K562 (cell line): ENCODE results near the gene AGBL1. TPM values are rescaled to one million over a fixed set of nuclear protein-coding genes. Genes with fewer than 3 reads are reported as not detected.

Experiments
- ATAC-seq: fragments of 200-7000 bp; cut with Tn5 transposase; 3 replicates; pipeline ENCODE4 v1.9.1; 2020; ENCODE audit warnings: moderate library complexity
- BruUV-seq: library from RNA; stranded (reverse); fragments of 400-500 nt; replicated peaks from 2 replicates; lab custom pipeline; 2021; lab: Mats Ljungman, UMichigan
- CTCF ChIA-PET: fragments of 300-600 bp; formaldehyde crosslinking; extraction: SDS; loops from one replicate; lab custom pipeline; 2021; ENCODE audit warnings: low intra/inter-chr PET ratio; lab: Yijun Ruan, JAX
- POLR2A ChIA-PET: fragments of 300-600, 350-650 bp; sonication (Branson Sonifier 250); formaldehyde crosslinking; extraction: SDS; loops from one replicate; lab custom pipeline; 2021; ENCODE audit warnings: antibody characterized with exemption, inconsistent platforms; lab: Yijun Ruan, JAX
- DNase-seq, 4 experiments: peaks; one replicate each; pipeline versions ENCODE4 v3.0.0 to v3.0.0-alpha.2; 2011 to 2018; ENCODE audit warnings: low spot score in 3 of 4, mixed read lengths in 3 of 4; ENCODE audit errors: extremely low read depth in 1 of 4
- FAIRE-seq: peaks from 2 replicates; lab custom pipeline; 2011; peaks lifted over from hg19 to GRCh38; lab: Jason Lieb, UNC
- H2AFZ ChIP-seq: 2 replicates; pipeline ENCODE4 v1.6.0; 2011; ENCODE audit warnings: low read depth, low read length, control low read depth, inconsistent platforms
- H3K27ac ChIP-seq: fragments of 200-600 bp; 3 replicates; pipeline ENCODE4 v1.8.0; 2011; ENCODE audit warnings: low read depth, mild to moderate bottlenecking, control low read depth, inconsistent platforms, low read length, moderate library complexity, mixed read lengths; ENCODE audit errors: extremely low read depth
- H3K27me3 ChIP-seq, 2 experiments: fragments of 300-600 bp in 1 of 2; 2 replicates in 1 of 2; 3 replicates in 1 of 2; pipeline versions ENCODE4 v1.6.0 to v1.8.0; 2011; ENCODE audit warnings: inconsistent platforms in 2 of 2, low read length in 2 of 2, mild to moderate bottlenecking in 1 of 2, mixed read lengths in 1 of 2, moderate library complexity in 1 of 2; ENCODE audit not compliant: control insufficient read depth in 2 of 2, insufficient read depth in 2 of 2
- H3K36me3 ChIP-seq: fragments of 300-600 bp; 3 replicates; pipeline ENCODE4 v1.8.0; 2011; ENCODE audit warnings: mild to moderate bottlenecking, low read length, inconsistent platforms; ENCODE audit not compliant: control insufficient read depth, insufficient read depth
- H3K4me1 ChIP-seq, 2 experiments: fragments of 200-600 bp in 1 of 2; replicated peaks in 1 of 2; 2 replicates in 1 of 2; 3 replicates in 1 of 2; pipeline versions ENCODE4 v1.5.1 to v1.8.0; 2011; ENCODE audit warnings: inconsistent platforms in 2 of 2, low read length in 2 of 2, mild to moderate bottlenecking in 1 of 2, mixed read lengths in 1 of 2, moderate library complexity in 1 of 2; ENCODE audit not compliant: control insufficient read depth in 2 of 2, insufficient read depth in 2 of 2
- H3K4me2 ChIP-seq: 2 replicates; pipeline ENCODE4 v1.6.1; 2011; ENCODE audit warnings: low read length, control low read depth, inconsistent platforms, mixed read lengths; ENCODE audit not compliant: insufficient read depth
- H3K4me3 ChIP-seq: fragments of 200-600 bp; sonication (generic), shearing (Covaris generic); 2 replicates; pipeline ENCODE4 v1.5.1; 2016; ENCODE audit warnings: control low read depth, inconsistent platforms
- H3K79me2 ChIP-seq: fragments of 200-600 bp; 3 replicates; pipeline ENCODE4 v1.8.0; 2011; ENCODE audit warnings: low read length, inconsistent platforms; ENCODE audit not compliant: control insufficient read depth, insufficient read depth
- H3K9ac ChIP-seq, 2 experiments: 2 replicates each; pipeline versions ENCODE4 v1.6.0 to v1.6.1; 2011; ENCODE audit warnings: low read depth in 2 of 2, low read length in 2 of 2, control low read depth in 1 of 2, inconsistent platforms in 1 of 2, mild to moderate bottlenecking in 1 of 2, mixed read lengths in 1 of 2; ENCODE audit not compliant: insufficient read depth in 1 of 2
- H3K9me1 ChIP-seq: one replicate; pipeline ENCODE4 v1.6.0; 2011; ENCODE audit warnings: inconsistent platforms, mild to moderate bottlenecking, low read length, moderate library complexity; ENCODE audit not compliant: control insufficient read depth, insufficient read depth
- H3K9me3 ChIP-seq: replicated peaks from 2 replicates; pipeline ENCODE4 v1.5.1; 2011; ENCODE audit warnings: low read depth, low read length, inconsistent platforms; ENCODE audit not compliant: control insufficient read depth, insufficient read depth
- H4K20me1 ChIP-seq: replicated peaks from 2 replicates; pipeline ENCODE4 v1.6.1; 2011; ENCODE audit warnings: low read length, inconsistent platforms, mixed read lengths; ENCODE audit not compliant: control insufficient read depth, insufficient read depth
- CXXC5 ChIP-seq: fragments of 250-450 bp; sonication (Bioruptor Pico); IDR thresholded peaks from 2 replicates; pipeline ENCODE4 v1.8.0; 2022; ENCODE audit warnings: inconsistent platforms, mild to moderate bottlenecking, moderate library complexity
- FOSL1 ChIP-seq: fragments of 200-800 bp; sonication (Bioruptor generic); conservative IDR thresholded peaks from 2 replicates; pipeline ENCODE4 v1.6.1; 2016; ENCODE audit warnings: missing genetic modification characterization, missing compliant biosample characterization
- HMG20B ChIP-seq: fragments of 250-450 bp; sonication (Bioruptor Pico); IDR thresholded peaks from 2 replicates; pipeline ENCODE4 v1.5.0; 2021; ENCODE audit warnings: mild to moderate bottlenecking
- KAT2B ChIP-seq: IDR thresholded peaks from one replicate; pipeline ENCODE4 v1.6.1; 2012; ENCODE audit warnings: low read depth, mild to moderate bottlenecking, control low read depth, inconsistent platforms, low read length, moderate library complexity
- RBM25 ChIP-seq: fragments of 200-400 bp; formaldehyde crosslinking; IDR thresholded peaks from 2 replicates; pipeline ENCODE4 v1.6.1; 2018; ENCODE audit warnings: low read length, low read depth, moderate library complexity; ENCODE audit not compliant: severe bottlenecking
- ZBTB12 ChIP-seq: fragments of 250-450 bp; sonication (Bioruptor Pico); IDR thresholded peaks from 2 replicates; pipeline ENCODE4 v1.4.0; 2020
- ZNF324 ChIP-seq: fragments of 250-450 bp; sonication (Bioruptor Pico); IDR thresholded peaks from 2 replicates; pipeline ENCODE4 v1.4.0; 2020; ENCODE audit warnings: mild to moderate bottlenecking
- WGBS: fragments of 100-300 bp; shearing (Covaris generic); methylation state at CpG from one replicate; pipeline ENCODE4 v1.1.6; 2016; ENCODE audit warnings: low coverage, mixed read lengths; ENCODE audit not compliant: insufficient coverage; ENCODE audit errors: missing lambda C conversion rate; 5-methylcytosine and 5-hydroxymethylcytosine counted together
- in situ Hi-C: fragments of 300-500 bp; cut with MboI; formaldehyde crosslinking; loops from 4 replicates; pipeline ENCODE4 v1.15.0; 2018; ENCODE audit warnings: inconsistent platforms, mixed read lengths
- intact Hi-C: fragments of 100-400 bp; cut with micrococcal nuclease; formaldehyde crosslinking; loops from 2 replicates; pipeline ENCODE4 v1.14.2; 2022
- polyA plus RNA-seq, 8 experiments: library from polyadenylated mRNA; depleted of rRNA in 4 of 8; stranded (reverse) in 5 of 8; unstranded in 3 of 8; fragments of >200 nt; fragmentation: Nextera tagmentation in 2 of 8; fragmentation: Illumina TruSeq in 1 of 8; extraction: Ambion mirVana in 2 of 8; extraction: Trizol in 1 of 8; gene quantifications; 2 replicates each; pipeline versions ENCODE4 v1.2.1 to v1.2.3, GENCODE V29; 2011 to 2014; ENCODE audit warnings: inconsistent platforms in 1 of 8, missing spikeins in 1 of 8
- total RNA-seq, 7 experiments: library from RNA; depleted of rRNA in 6 of 7; stranded (reverse); fragments of >200 nt in 6 of 7; fragmentation: Illumina TruSeq in 2 of 7; extraction: Trizol in 2 of 7; gene quantifications; 2 replicates each; pipeline versions ENCODE4 v1.2.1 to v1.2.3, GENCODE V29; 2011 to 2021; ENCODE audit warnings: low replicate concordance in 1 of 7

AGBL1 gene
- total and polyA plus RNA-seq, 9 of the 15 experiments (the other 6 are each of a cell fraction or from before 2014, with no cell fraction given), result not detected

GRCh38 chr15:86059851-86060250 is 19.8 kb upstream of the AGBL1 start (continued):
- TF ChIP-seq HMG20B (CRISPR knock-in tag), result no peak
- no peak for TF ChIP-seq KAT2B

GRCh38 chr15:86060674-86061073 is 19.0 kb upstream of the AGBL1 start:
- TF ChIP-seq HMG20B (CRISPR knock-in tag) (no peak), FOSL1 (tag) (no peak), ZNF324 (CRISPR knock-in tag) (no peak), CXXC5 (CRISPR knock-in tag) (no peak), RBM25 (no peak), ZBTB12 (CRISPR knock-in tag) (no peak)
- Histone ChIP-seq H3K9ac (no peak overlapping the region), H3K36me3 (no peaks in the 10 kb centered on the region), H3K9me1 (no peaks in the 10 kb centered on the region), H3K27me3 (no peaks in the 10 kb centered on the region), H3K27ac (no peak overlapping the region), H3K4me2 (no peak overlapping the region), H3K79me2 (no peaks in the 10 kb centered on the region), H2AFZ (no peak overlapping the region), H3K4me3 (no peak overlapping the region), H3K9me3 (no peaks in the 10 kb centered on the region), H4K20me1 (no peaks in the 10 kb centered on the region), H3K4me1 (no peaks in the 10 kb centered on the region)
- WGBS, result 0% methylated on average over 3 of the region's 3 CpGs
- ChIA-PET POLR2A (no interaction called here), CTCF (no interaction called here)
- intact Hi-C loops (no loop called here), in situ Hi-C loops (no loop called here)
- no TSS peak for BruUV-seq
- FAIRE-seq (no peak), ATAC-seq (no peak), DNase-seq (no peak)
